ENCODE data around the gene TADA1.

Gene TADA1

GRCh38 chr1:166918956-166919316 is 42.9 kb upstream of the TADA1 start:
- no peak for TF ChIP-seq CTCF (IDR thresholded peaks at IDR 0.05; ENCODE audit: borderline replicate concordance, extremely low read depth, low read length, poor library complexity, severe bottlenecking)
- TF ChIP-seq EZH2 (IDR thresholded peaks at IDR 0.05; ENCODE audit: borderline replicate concordance, low read depth, low read length, severe bottlenecking) = no peak
- H3K27me3 ChIP-seq (ENCODE audit: insufficient read depth, low read length, poor library complexity) = no peaks in the 10 kb centered on the region
- ATAC-seq (ENCODE audit: insufficient read depth, low read depth) (no peak), DNase-seq (no peak)
- no peak overlapping the region for H3K4me3 ChIP-seq (ENCODE audit: low read depth in 1 of 2, low read length in 2 of 2)
- H3K36me3 ChIP-seq (ENCODE audit: insufficient read depth, low read length) = peaks cover 28% of the 10 kb centered on the region
- H3K79me2 ChIP-seq (ENCODE audit: insufficient read depth, low read length) = no peaks in the 10 kb centered on the region
- no peaks in the 10 kb centered on the region for H4K20me1 ChIP-seq (ENCODE audit: insufficient read depth, low read length)
- H3K9ac ChIP-seq (ENCODE audit: low read depth, low read length) = no peak overlapping the region
- no peak overlapping the region for H2AFZ ChIP-seq (ENCODE audit: low read depth, low read length)
- H3K4me1 ChIP-seq (ENCODE audit: insufficient read depth, low read length) = no peaks in the 10 kb centered on the region
- no peaks in the 10 kb centered on the region for H3K9me3 ChIP-seq (ENCODE audit: insufficient read depth, low read length, severe bottlenecking)
- no peak overlapping the region for H3K4me2 ChIP-seq (ENCODE audit: insufficient read depth, low read length)
- no peak overlapping the region for H3K27ac ChIP-seq (ENCODE audit: low read length)

- no peaks in the 10 kb centered on the region for H3K27me3 ChIP-seq (ENCODE audit: insufficient read depth, low read length, poor library complexity)
- no peak for ATAC-seq (ENCODE audit: insufficient read depth, low read depth)
- no peak overlapping the region for H2AFZ ChIP-seq (ENCODE audit: low read depth, low read length)
These were observed 42.3 kb upstream of the TADA1 start for GRCh38 chr1:166918088-166918955.

GRCh38 chr1:166915941-166916340 is 39.9 kb upstream of the TADA1 start:
- Histone ChIP-seq H3K27ac (ENCODE audit: low read length) (no peak overlapping the region), H3K9ac (ENCODE audit: low read depth, low read length) (no peak overlapping the region), H4K20me1 (ENCODE audit: insufficient read depth, low read length) (no peaks in the 10 kb centered on the region), H3K79me2 (ENCODE audit: insufficient read depth, low read length) (no peaks in the 10 kb centered on the region), H3K4me1 (ENCODE audit: insufficient read depth, low read length) (no peaks in the 10 kb centered on the region), H2AFZ (ENCODE audit: low read depth, low read length) (no peak overlapping the region), H3K9me3 (ENCODE audit: insufficient read depth, low read length, severe bottlenecking) (peaks cover 4% of the 10 kb centered on the region), H3K27me3 (ENCODE audit: insufficient read depth, low read length, poor library complexity) (no peaks in the 10 kb centered on the region), H3K36me3 (ENCODE audit: insufficient read depth, low read length) (peaks cover 19% of the 10 kb centered on the region), H3K4me2 (ENCODE audit: insufficient read depth, low read length) (no peak overlapping the region), H3K4me3 (ENCODE audit: low read depth in 1 of 2, low read length in 2 of 2) (no peak overlapping the region)
- TF ChIP-seq EZH2 (IDR thresholded peaks at IDR 0.05; ENCODE audit: borderline replicate concordance, low read depth, low read length, severe bottlenecking) = no peak
- TF ChIP-seq CTCF (IDR thresholded peaks at IDR 0.05; ENCODE audit: borderline replicate concordance, extremely low read depth, low read length, poor library complexity, severe bottlenecking) = no peak
- ATAC-seq (ENCODE audit: insufficient read depth, low read depth) = no peak
- DNase-seq = no peak

More at GRCh38 chr1:166918088-166918955, 42.3 kb upstream of the TADA1 start:
- no peak for TF ChIP-seq CTCF (IDR thresholded peaks at IDR 0.05; ENCODE audit: borderline replicate concordance, extremely low read depth, low read length, poor library complexity, severe bottlenecking)
- no peak for TF ChIP-seq EZH2 (IDR thresholded peaks at IDR 0.05; ENCODE audit: borderline replicate concordance, low read depth, low read length, severe bottlenecking)
- Histone ChIP-seq H3K4me1 (ENCODE audit: insufficient read depth, low read length) (no peaks in the 10 kb centered on the region), H3K9ac (ENCODE audit: low read depth, low read length) (no peak overlapping the region), H3K4me3 (ENCODE audit: low read depth in 1 of 2, low read length in 2 of 2) (no peak overlapping the region), H4K20me1 (ENCODE audit: insufficient read depth, low read length) (no peaks in the 10 kb centered on the region), H3K9me3 (ENCODE audit: insufficient read depth, low read length, severe bottlenecking) (no peaks in the 10 kb centered on the region), H3K27ac (ENCODE audit: low read length) (no peak overlapping the region), H3K79me2 (ENCODE audit: insufficient read depth, low read length) (no peaks in the 10 kb centered on the region), H3K4me2 (ENCODE audit: insufficient read depth, low read length) (no peak overlapping the region), H3K36me3 (ENCODE audit: insufficient read depth, low read length) (peaks cover 28% of the 10 kb centered on the region)
- DNase-seq = no peak
